ENCODE measurements around the gene PROB1.
A peak's percentile ranks its signal among the peaks of the same experiment; 100 is the strongest.
"Not testable (repeated sequence)": the region's sequence is repeated elsewhere in the genome, so short reads cannot be mapped to it uniquely, and the experiment has no call there.

The PROB1 gene

GRCh38 chr5:139347863-139348262 is 47.0 kb downstream of the PROB1 start:
- H3K4me3 ChIP-seq (ENCODE audit: low read length in 2 of 2); H3K9ac ChIP-seq (ENCODE audit: low read length in 2 of 2); H3K36me3 ChIP-seq (ENCODE audit: control insufficient read depth in 2 of 2, insufficient read depth in 2 of 2, low read length in 2 of 2); H3K27ac ChIP-seq (ENCODE audit: low read length); H3K9me3 ChIP-seq (ENCODE audit: control insufficient read depth in 2 of 2, low read length in 2 of 2); H3K4me1 ChIP-seq (ENCODE audit: control insufficient read depth, insufficient read depth, low read length); H3K27me3 ChIP-seq (ENCODE audit: control insufficient read depth in 1 of 2, insufficient read depth in 2 of 2, low read length in 2 of 2): not testable (repeated sequence)

DNA sequence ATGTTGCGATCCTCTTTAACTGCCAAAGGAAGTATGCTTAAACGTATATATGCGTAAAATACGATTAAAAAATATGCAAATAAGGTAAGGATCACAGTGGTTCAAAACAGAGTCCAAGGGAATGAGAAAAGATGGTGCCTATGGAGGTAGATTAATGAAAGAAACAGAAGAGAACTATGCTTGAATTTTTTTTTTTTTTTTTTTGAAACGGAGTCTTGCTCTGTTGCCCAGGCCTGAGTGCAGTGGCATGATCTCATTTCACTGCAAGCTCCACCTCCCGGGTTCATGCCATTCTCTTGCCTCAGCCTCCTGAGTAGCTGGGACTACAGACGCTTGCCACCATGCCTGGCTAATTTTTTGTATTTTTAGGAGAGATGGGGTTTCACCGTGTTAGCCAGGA is 49.5 kb downstream of the PROB1 start:
- not testable (repeated sequence) for H3K9me3 ChIP-seq (ENCODE audit: control insufficient read depth in 2 of 2, low read length in 2 of 2); H3K4me3 ChIP-seq (ENCODE audit: low read length in 2 of 2); H3K9ac ChIP-seq (ENCODE audit: low read length in 2 of 2); H3K27ac ChIP-seq (ENCODE audit: low read length); H3K27me3 ChIP-seq (ENCODE audit: control insufficient read depth in 1 of 2, insufficient read depth in 2 of 2, low read length in 2 of 2); H3K36me3 ChIP-seq (ENCODE audit: control insufficient read depth in 2 of 2, insufficient read depth in 2 of 2, low read length in 2 of 2)
- H3K4me1 ChIP-seq (ENCODE audit: control insufficient read depth, insufficient read depth, low read length) = peaks cover 17% of the 10 kb centered on the region

- no peaks in the 10 kb centered on the region for H3K9me3 ChIP-seq (ENCODE audit: control insufficient read depth in 2 of 2, low read length in 2 of 2)
- H3K27me3 ChIP-seq (ENCODE audit: control insufficient read depth in 1 of 2, insufficient read depth in 2 of 2, low read length in 2 of 2) = no peaks in the 10 kb centered on the region
- no peak overlapping the region for H3K9ac ChIP-seq (ENCODE audit: low read length in 2 of 2)
- no peak overlapping the region for H3K4me3 ChIP-seq (ENCODE audit: low read length in 2 of 2)
- peaks cover 15% of the 10 kb centered on the region for H3K4me1 ChIP-seq (ENCODE audit: control insufficient read depth, insufficient read depth, low read length)
- H3K36me3 ChIP-seq (ENCODE audit: control insufficient read depth in 2 of 2, insufficient read depth in 2 of 2, low read length in 2 of 2) = no peaks in the 10 kb centered on the region
- H3K27ac ChIP-seq (ENCODE audit: low read length) = no peak overlapping the region
Measured at GRCh38 chr5:139344177-139344576, 50.7 kb downstream of the PROB1 start.

DNA sequence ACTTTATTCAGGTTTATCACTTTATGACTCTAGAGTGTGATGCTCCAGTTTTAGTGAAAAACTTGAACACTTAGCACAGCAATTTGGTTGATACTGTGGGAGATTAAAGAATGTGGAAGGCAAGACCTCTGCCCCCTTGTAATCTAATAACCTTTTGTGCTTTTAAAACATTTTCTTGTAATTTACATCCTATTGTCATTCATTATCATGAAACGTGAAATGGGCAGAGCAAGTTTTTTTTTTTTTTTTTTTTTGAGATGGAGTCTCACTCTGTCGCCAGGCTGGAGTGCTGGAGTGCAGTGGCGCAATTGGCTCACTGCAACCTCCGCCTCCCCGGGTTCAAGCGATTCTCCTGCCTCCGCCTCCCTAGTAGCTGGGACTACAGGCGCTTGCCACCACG is 51.4 kb downstream of the PROB1 start:
- Histone ChIP-seq H3K9me3 (ENCODE audit: control insufficient read depth in 2 of 2, low read length in 2 of 2) (no peaks in the 10 kb centered on the region), H3K9ac (ENCODE audit: low read length in 2 of 2) (peak overlapping the region in 1 of 2 donors; percentile 99), H3K27ac (ENCODE audit: low read length) (no peak overlapping the region), H3K27me3 (ENCODE audit: control insufficient read depth in 1 of 2, insufficient read depth in 2 of 2, low read length in 2 of 2) (no peaks in the 10 kb centered on the region), H3K4me3 (ENCODE audit: low read length in 2 of 2) (peak overlapping the region; percentile 98 to 99), H3K4me1 (ENCODE audit: control insufficient read depth, insufficient read depth, low read length) (peaks cover 15% of the 10 kb centered on the region), H3K36me3 (ENCODE audit: control insufficient read depth in 2 of 2, insufficient read depth in 2 of 2, low read length in 2 of 2) (no peaks in the 10 kb centered on the region)

DNA sequence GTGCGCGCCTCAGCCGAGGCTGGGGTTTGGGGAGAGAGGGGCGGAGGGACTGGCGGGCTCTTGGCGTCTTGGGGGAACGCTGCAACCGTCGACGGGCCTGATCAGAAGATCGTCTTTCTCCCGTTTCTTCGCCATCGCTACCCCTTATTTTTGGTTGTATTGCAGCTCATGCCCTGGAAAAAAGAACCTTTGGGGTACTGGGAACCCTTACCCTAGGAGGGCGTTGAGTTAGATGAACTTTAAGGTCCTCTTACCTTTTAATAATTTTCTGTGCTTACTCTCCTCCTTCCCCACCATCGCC is 52.5 kb downstream of the PROB1 start:
- H3K4me1 ChIP-seq (ENCODE audit: control insufficient read depth, insufficient read depth, low read length) = peaks cover 15% of the 10 kb centered on the region
- H3K27ac ChIP-seq (ENCODE audit: low read length) = peak overlapping the region; percentile 97
- no peaks in the 10 kb centered on the region for H3K27me3 ChIP-seq (ENCODE audit: control insufficient read depth in 1 of 2, insufficient read depth in 2 of 2, low read length in 2 of 2)
- peak overlapping the region; percentile 98 to 99 for H3K4me3 ChIP-seq (ENCODE audit: low read length in 2 of 2)
- H3K9ac ChIP-seq (ENCODE audit: low read length in 2 of 2) = peak overlapping the region; percentile 99
- no peaks in the 10 kb centered on the region for H3K9me3 ChIP-seq (ENCODE audit: control insufficient read depth in 2 of 2, low read length in 2 of 2)
- no peaks in the 10 kb centered on the region for H3K36me3 ChIP-seq (ENCODE audit: control insufficient read depth in 2 of 2, insufficient read depth in 2 of 2, low read length in 2 of 2)

- Histone ChIP-seq H3K4me1 (ENCODE audit: control insufficient read depth, insufficient read depth, low read length) (peaks cover 15% of the 10 kb centered on the region), H3K4me3 (ENCODE audit: low read length in 2 of 2) (peak within 1 kb of the TSS; percentile 98 to 99), H3K36me3 (ENCODE audit: control insufficient read depth in 2 of 2, insufficient read depth in 2 of 2, low read length in 2 of 2) (no peaks in the 10 kb centered on the region), H3K27ac (ENCODE audit: low read length) (peak within 1 kb of the TSS; percentile 97), H3K9me3 (ENCODE audit: control insufficient read depth in 2 of 2, low read length in 2 of 2) (no peaks in the 10 kb centered on the region), H3K9ac (ENCODE audit: low read length in 2 of 2) (peak within 1 kb of the TSS; percentile 99), H3K27me3 (ENCODE audit: control insufficient read depth in 1 of 2, insufficient read depth in 2 of 2, low read length in 2 of 2) (no peaks in the 10 kb centered on the region)
Measured at GRCh38 chr5:139341689-139342422, 53.0 kb downstream of the PROB1 start, which contains the start of gene PAIP2. TSS of gene PAIP2 (plus strand) at chr5:139341854. CDS start at chr5:139363785, 21,931 bp downstream.

- no peaks in the 10 kb centered on the region for H3K9me3 ChIP-seq (ENCODE audit: control insufficient read depth in 2 of 2, low read length in 2 of 2)
Measured at GRCh38 chr5:139341187-139341688, 53.7 kb downstream of the PROB1 start.

More at GRCh38 chr5:139341187-139341688, 53.7 kb downstream of the PROB1 start:
- H3K36me3 ChIP-seq (ENCODE audit: control insufficient read depth in 2 of 2, insufficient read depth in 2 of 2, low read length in 2 of 2) = no peaks in the 10 kb centered on the region
- H3K27me3 ChIP-seq (ENCODE audit: control insufficient read depth in 1 of 2, insufficient read depth in 2 of 2, low read length in 2 of 2) = no peaks in the 10 kb centered on the region
- peak overlapping the region; percentile 98 to 99 for H3K4me3 ChIP-seq (ENCODE audit: low read length in 2 of 2)
- peak overlapping the region; percentile 97 for H3K27ac ChIP-seq (ENCODE audit: low read length)
- peak overlapping the region; percentile 60 to 63 for H3K9ac ChIP-seq (ENCODE audit: low read length in 2 of 2)
- H3K4me1 ChIP-seq (ENCODE audit: control insufficient read depth, insufficient read depth, low read length) = peaks cover 15% of the 10 kb centered on the region
